CD8-positive, alpha-beta memory T cell (primary cell): ENCODE measurements around the gene PORCN. TPM values are rescaled to one million over a fixed set of nuclear protein-coding genes. Genes with fewer than 3 reads are reported as not detected.
"Not testable (repeated sequence)": the region's sequence is repeated elsewhere in the genome, so short reads cannot be mapped to it uniquely, and the experiment has no call there.

Source experiments
- CTCF ChIA-PET: fragments of 350-600 bp; sonication (Branson Sonifier 250); formaldehyde crosslinking; loops from one replicate; lab custom pipeline; 2021; ENCODE audit warnings: antibody characterized with exemption; lab: Charles Lee
- POLR2A ChIA-PET: fragments of 350-600 bp; sonication (Branson Sonifier 250); formaldehyde crosslinking; loops from one replicate; lab custom pipeline; 2021; ENCODE audit warnings: antibody characterized with exemption; lab: Charles Lee
- DNase-seq, 5 donors: peaks; one replicate each; pipeline versions ENCODE4 v3.0.0 to v3.0.0-alpha.2; 2020 to 2022; ENCODE audit warnings: mixed read lengths in 1 of 5
- H3K27ac ChIP-seq: one replicate; pipeline ENCODE4 v1.7.0; 2013; ENCODE audit warnings: low read depth, mild to moderate bottlenecking, low read length, moderate library complexity
- H3K27me3 ChIP-seq: 2 replicates; pipeline ENCODE4 v1.7.0; 2013; ENCODE audit warnings: low read length, mild to moderate bottlenecking; ENCODE audit not compliant: insufficient read depth, poor library complexity, severe bottlenecking
- H3K36me3 ChIP-seq: 2 replicates; pipeline ENCODE4 v1.7.0; 2013; ENCODE audit warnings: mild to moderate bottlenecking, low read length, moderate library complexity; ENCODE audit not compliant: insufficient read depth
- H3K4me1 ChIP-seq: 2 replicates; pipeline ENCODE4 v1.7.0; 2013; ENCODE audit warnings: mild to moderate bottlenecking, low read length, moderate library complexity; ENCODE audit not compliant: insufficient read depth
- H3K4me3 ChIP-seq: 2 replicates; pipeline ENCODE4 v1.7.0; 2013; ENCODE audit warnings: mild to moderate bottlenecking, low read length
- H3K9me3 ChIP-seq: 2 replicates; pipeline ENCODE4 v1.7.0; 2013; ENCODE audit warnings: mild to moderate bottlenecking, low read length
- H3K27ac Mint-ChIP-seq, 8 donors: one replicate each; pipeline ENCODE4 v1.8.0; 2020 to 2021; ENCODE audit warnings: mixed read lengths in 8 of 8, mild to moderate bottlenecking in 6 of 8, inconsistent platforms in 3 of 8, moderate library complexity in 3 of 8
- H3K27me3 Mint-ChIP-seq, 2 donors: one replicate each; pipeline ENCODE4 v1.8.0; 2020 to 2021; ENCODE audit warnings: mixed read lengths in 2 of 2, mild to moderate bottlenecking in 1 of 2, moderate library complexity in 1 of 2
- H3K36me3 Mint-ChIP-seq, 3 donors: one replicate each; pipeline ENCODE4 v1.8.0; 2020 to 2021; ENCODE audit warnings: mixed read lengths in 3 of 3, inconsistent platforms in 1 of 3, mild to moderate bottlenecking in 1 of 3
- H3K4me1 Mint-ChIP-seq, 3 donors: one replicate each; pipeline ENCODE4 v1.8.0; 2020 to 2021; ENCODE audit warnings: mixed read lengths in 3 of 3, inconsistent platforms in 1 of 3, mild to moderate bottlenecking in 1 of 3
- H3K4me3 Mint-ChIP-seq, 7 donors: one replicate each; pipeline ENCODE4 v1.8.0; 2020 to 2021; ENCODE audit warnings: mixed read lengths in 7 of 7, mild to moderate bottlenecking in 6 of 7, moderate library complexity in 4 of 7, inconsistent platforms in 2 of 7
- H3K9me3 Mint-ChIP-seq, 5 donors: one replicate each; pipeline ENCODE4 v1.8.0; 2020 to 2022; ENCODE audit warnings: mixed read lengths in 5 of 5, mild to moderate bottlenecking in 3 of 5, moderate library complexity in 2 of 5, inconsistent platforms in 1 of 5
- polyA plus RNA-seq: library from polyadenylated mRNA; unstranded; fragments of 300-500 nt; fragmentation: Illumina TruSeq; gene quantifications from one replicate; pipeline ENCODE4 v1.2.3, GENCODE V29; 2021
- total RNA-seq, 2 experiments: library from RNA; stranded (reverse); gene quantifications; one replicate each; pipeline ENCODE4 v1.2.3, GENCODE V29; 2021

The PORCN gene
- total and polyA plus RNA-seq, 3 experiments from 2014 or later: 12.8 to 17.8 (median 13.5) TPM

GRCh38 chrX:48555731-48556325 is 47.0 kb downstream of the PORCN start:
- H3K4me1 Mint-ChIP-seq, DNase-seq, H3K27ac ChIP-seq, H3K27me3 ChIP-seq, H3K36me3 ChIP-seq, H3K27me3 Mint-ChIP-seq, CTCF ChIA-PET, POLR2A ChIA-PET, H3K4me3 Mint-ChIP-seq, H3K4me3 ChIP-seq, H3K9me3 ChIP-seq, H3K4me1 ChIP-seq, H3K27ac Mint-ChIP-seq, H3K9me3 Mint-ChIP-seq: not testable (repeated sequence)
- H3K36me3 Mint-ChIP-seq: peaks cover 0 to 63% (median 8%) of the 10 kb centered on the region in 3 donors

GRCh38 chrX:48558271-48558670 is 49.5 kb downstream of the PORCN start:
- H3K36me3 ChIP-seq: no peaks in the 10 kb centered on the region
- H3K4me3 ChIP-seq: no peak overlapping the region
- H3K27ac ChIP-seq: no peak overlapping the region
- DNase-seq: no peak
- H3K4me3 Mint-ChIP-seq: no peak overlapping the region
- H3K27ac Mint-ChIP-seq: no peak overlapping the region
- no peaks in the 10 kb centered on the region for H3K9me3 Mint-ChIP-seq
- peaks cover 0 to 5% of the 10 kb centered on the region in 2 donors for H3K27me3 Mint-ChIP-seq
- H3K4me1 Mint-ChIP-seq: peaks cover 0 to 4% (median 0%) of the 10 kb centered on the region in 3 donors
- no peaks in the 10 kb centered on the region for H3K9me3 ChIP-seq
- H3K36me3 Mint-ChIP-seq: peaks cover 0 to 69% (median 7%) of the 10 kb centered on the region in 3 donors
- ChIA-PET POLR2A (no interaction called here), CTCF (no interaction called here)
- H3K4me1 ChIP-seq: no peaks in the 10 kb centered on the region
- H3K27me3 ChIP-seq: no peaks in the 10 kb centered on the region

GRCh38 chrX:48559636-48560035 is 50.8 kb downstream of the PORCN start:
- Mint-ChIP-seq H3K27me3 (peaks cover 0 to 5% of the 10 kb centered on the region in 2 donors), H3K9me3 (no peaks in the 10 kb centered on the region)

DNA sequence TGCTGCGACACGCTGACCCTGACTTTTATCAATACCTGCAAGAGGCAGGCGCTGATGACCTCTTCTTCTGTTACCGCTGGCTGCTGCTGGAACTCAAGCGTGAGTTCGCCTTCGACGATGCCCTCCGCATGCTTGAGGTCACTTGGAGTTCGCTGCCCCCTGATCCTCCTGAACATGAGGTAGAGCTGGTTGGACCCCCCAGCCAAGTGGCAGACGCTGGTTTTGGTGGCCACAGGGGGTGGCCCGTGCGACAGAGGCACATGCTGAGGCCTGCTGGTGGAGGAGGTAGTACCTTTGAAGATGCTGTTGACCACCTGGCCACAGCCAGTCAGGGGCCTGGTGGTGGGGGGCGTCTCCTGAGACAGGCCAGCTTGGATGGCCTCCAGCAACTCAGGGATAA is 51.3 kb downstream of the PORCN start:
- Histone ChIP-seq H3K4me3 (no peak overlapping the region), H3K27ac (no peak overlapping the region), H3K4me1 (no peaks in the 10 kb centered on the region), H3K9me3 (no peaks in the 10 kb centered on the region), H3K27me3 (no peaks in the 10 kb centered on the region), H3K36me3 (no peaks in the 10 kb centered on the region)
- H3K27me3 Mint-ChIP-seq: peaks cover 0 to 5% of the 10 kb centered on the region in 2 donors
- peaks cover 0 to 4% (median 0%) of the 10 kb centered on the region in 3 donors for H3K4me1 Mint-ChIP-seq
- no peak overlapping the region for H3K27ac Mint-ChIP-seq
- no peak overlapping the region for H3K4me3 Mint-ChIP-seq
- POLR2A ChIA-PET: no interaction called here
- CTCF ChIA-PET: no interaction called here
- H3K9me3 Mint-ChIP-seq: no peaks in the 10 kb centered on the region
- H3K36me3 Mint-ChIP-seq: peaks cover 0 to 67% (median 3%) of the 10 kb centered on the region in 3 donors
- no peak for DNase-seq

More at GRCh38 chrX:48559636-48560035, 50.8 kb downstream of the PORCN start:
- Mint-ChIP-seq H3K4me3 (no peak overlapping the region), H3K36me3 (peaks cover 0 to 71% (median 5%) of the 10 kb centered on the region in 3 donors), H3K27ac (no peak overlapping the region), H3K4me1 (peaks cover 0 to 4% (median 0%) of the 10 kb centered on the region in 3 donors)
- Histone ChIP-seq H3K4me3 (no peak overlapping the region), H3K4me1 (no peaks in the 10 kb centered on the region), H3K9me3 (no peaks in the 10 kb centered on the region), H3K27me3 (no peaks in the 10 kb centered on the region), H3K27ac (no peak overlapping the region), H3K36me3 (no peaks in the 10 kb centered on the region)
- DNase-seq: no peak
- CTCF ChIA-PET: no interaction called here
- POLR2A ChIA-PET: no interaction called here

DNA sequence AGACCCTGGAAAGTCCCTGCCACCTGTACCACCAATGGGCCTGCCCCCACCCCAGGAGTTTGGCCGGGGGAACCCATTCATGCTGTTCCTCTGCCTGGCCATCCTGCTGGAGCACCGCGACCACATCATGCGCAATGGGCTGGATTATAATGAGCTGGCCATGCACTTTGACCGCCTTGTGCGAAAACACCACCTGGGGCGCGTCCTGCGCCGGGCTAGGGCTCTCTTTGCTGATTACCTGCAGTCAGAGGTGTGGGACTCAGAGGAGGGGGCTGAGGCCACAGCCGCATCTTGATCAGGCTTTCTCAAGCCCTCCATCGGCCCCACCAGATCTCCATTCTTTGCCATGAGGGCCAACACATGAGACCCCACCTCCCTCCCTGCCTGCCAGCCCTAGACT is 51.9 kb downstream of the PORCN start:
- H3K27ac ChIP-seq: no peak overlapping the region
- H3K27ac Mint-ChIP-seq: no peak overlapping the region
- no peaks in the 10 kb centered on the region for H3K36me3 ChIP-seq
- no peak overlapping the region for H3K4me3 Mint-ChIP-seq
- no peak for DNase-seq
- H3K27me3 ChIP-seq: no peaks in the 10 kb centered on the region
- H3K36me3 Mint-ChIP-seq: peaks cover 0 to 61% (median 3%) of the 10 kb centered on the region in 3 donors
- H3K27me3 Mint-ChIP-seq: peaks cover 0 to 3% of the 10 kb centered on the region in 2 donors
- H3K4me3 ChIP-seq: no peak overlapping the region
- no peaks in the 10 kb centered on the region for H3K4me1 ChIP-seq
- no peaks in the 10 kb centered on the region for H3K9me3 Mint-ChIP-seq
- CTCF ChIA-PET: no interaction called here
- H3K4me1 Mint-ChIP-seq: peaks cover 0 to 4% (median 0%) of the 10 kb centered on the region in 3 donors
- no peaks in the 10 kb centered on the region for H3K9me3 ChIP-seq
- POLR2A ChIA-PET: no interaction called here

DNA sequence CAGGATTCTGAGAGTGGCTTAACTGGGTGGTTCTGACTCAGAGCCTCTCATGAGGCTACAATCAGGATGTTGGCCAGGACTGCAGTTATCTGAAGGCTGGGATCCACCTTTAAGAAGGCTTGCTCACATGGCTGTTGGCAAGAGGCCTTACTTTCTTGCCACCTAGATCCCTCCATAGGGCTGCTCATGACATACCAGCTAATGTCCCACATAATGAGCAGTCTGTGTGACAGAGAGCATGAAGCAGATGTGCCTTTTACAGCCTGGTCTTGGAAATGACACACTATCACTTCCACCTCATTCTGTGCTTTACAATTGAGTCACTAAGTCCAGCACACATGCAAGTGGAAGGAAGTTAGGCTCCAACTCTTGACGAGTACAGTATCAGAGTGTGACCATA is 61.2 kb downstream of the PORCN start:
- Mint-ChIP-seq H3K9me3 (peaks cover 0 to 2% (median 0%) of the 10 kb centered on the region in 5 donors), H3K4me3 (no peak overlapping the region), H3K4me1 (peaks cover 9% of the 10 kb centered on the region in 3 donors), H3K27ac (no peak overlapping the region), H3K36me3 (peaks cover 0 to 11% (median 2%) of the 10 kb centered on the region in 3 donors), H3K27me3 (peaks cover 0 to 8% of the 10 kb centered on the region in 2 donors)
- ChIA-PET CTCF (no interaction called here), POLR2A (no interaction called here)
- H3K9me3 ChIP-seq: no peaks in the 10 kb centered on the region
- peaks cover 1% of the 10 kb centered on the region for H3K36me3 ChIP-seq
- no peaks in the 10 kb centered on the region for H3K27me3 ChIP-seq
- no peak overlapping the region for H3K4me3 ChIP-seq
- no peak for DNase-seq
- peaks cover 5% of the 10 kb centered on the region for H3K4me1 ChIP-seq
- H3K27ac ChIP-seq: no peak overlapping the region

Other genes with a start within 250 kb of the PORCN start
- gene SSX3, start 152.3 kb upstream of the PORCN start, total RNA-seq: not detected
- gene SSX3, start 152.3 kb upstream of the PORCN start, polyA plus RNA-seq: not detected
- gene SSX4, start 125.5 kb upstream of the PORCN start, total RNA-seq: not detected
- not detected for gene SSX4, start 125.5 kb upstream of the PORCN start, polyA plus RNA-seq
- gene SSX4B, start 97.0 kb upstream of the PORCN start, total RNA-seq: not detected
- gene SSX4B, start 97.0 kb upstream of the PORCN start, polyA plus RNA-seq: not detected
- gene SLC38A5, start 38.7 kb upstream of the PORCN start, total RNA-seq: 100 to 1,000 TPM; 188 to 211 TPM
- gene SLC38A5, start 38.7 kb upstream of the PORCN start, polyA plus RNA-seq: 19.8 TPM
- 100 to 1,000 TPM; 105 to 107 TPM for gene FTSJ1, start 32.8 kb upstream of the PORCN start, total RNA-seq
- gene FTSJ1, start 32.8 kb upstream of the PORCN start, polyA plus RNA-seq: 69.4 TPM
- gene EBP, start 12.8 kb downstream of the PORCN start, total RNA-seq: 100 to 1,000 TPM; 150 to 153 TPM
- gene EBP, start 12.8 kb downstream of the PORCN start, polyA plus RNA-seq: 109 TPM
- gene TBC1D25, start 30.7 kb downstream of the PORCN start, total RNA-seq: 10 to 100 TPM; 14.0 to 15.2 TPM
- gene TBC1D25, start 30.7 kb downstream of the PORCN start, polyA plus RNA-seq: 21.5 TPM
- 100 to 1,000 TPM; 245 to 255 TPM for gene RBM3, start 65.5 kb downstream of the PORCN start, total RNA-seq
- 272 TPM for gene RBM3, start 65.5 kb downstream of the PORCN start, polyA plus RNA-seq
- gene WDR13, start 88.5 kb downstream of the PORCN start, total RNA-seq: 10 to 100 TPM; 47.5 to 48.0 TPM
- 48.3 TPM for gene WDR13, start 88.5 kb downstream of the PORCN start, polyA plus RNA-seq
- 10 to 100 TPM; 81.9 to 84.0 TPM for gene WAS, start 174.8 kb downstream of the PORCN start, total RNA-seq
- gene WAS, start 174.8 kb downstream of the PORCN start, polyA plus RNA-seq: 33.5 TPM
- gene SUV39H1, start 187.7 kb downstream of the PORCN start, total RNA-seq: 10 to 100 TPM; 32.1 to 33.2 TPM
- 17.2 TPM for gene SUV39H1, start 187.7 kb downstream of the PORCN start, polyA plus RNA-seq